Brain microvascular endothelial cell (primary cell): ENCODE data around the gene FEZF2.

Source experiments
- DNase-seq: peaks from one replicate; pipeline ENCODE4 v3.0.0-alpha.2; 2020
- H3K27ac ChIP-seq: fragments of 250-450 bp; sonication (Bioruptor Pico); 2 replicates; pipeline ENCODE4 v1.5.1; 2020; ENCODE audit warnings: mild to moderate bottlenecking, moderate library complexity
- H3K27me3 ChIP-seq: fragments of 250-450 bp; sonication (Bioruptor Pico); replicated peaks from 2 replicates; pipeline ENCODE4 v1.5.1; 2020; ENCODE audit warnings: mild to moderate bottlenecking
- H3K36me3 ChIP-seq: fragments of 250-450 bp; sonication (Bioruptor Pico); replicated peaks from 2 replicates; pipeline ENCODE4 v1.5.1; 2020; ENCODE audit warnings: mild to moderate bottlenecking
- H3K4me3 ChIP-seq: 2 replicates; pipeline ENCODE4 v1.5.1; 2011; ENCODE audit warnings: low read depth, mild to moderate bottlenecking, control low read depth, low read length, moderate library complexity
- in situ Hi-C: cut with HindIII; loops from 2 replicates; pipeline ENCODE4 v1.10.0; 2017; ENCODE audit warnings: low sequenced_read_pairs, low pct_ligation_motif_present
- TF ChIP-seq, protein P1 (sequence below): IDR thresholded peaks from 2 replicates; pipeline ENCODE4 v1.5.1; 2011; ENCODE audit warnings: low read depth, mild to moderate bottlenecking, moderate library complexity, low read length, control low read depth, inconsistent platforms; ENCODE audit errors: missing control alignments

FEZF2 gene

DNA sequence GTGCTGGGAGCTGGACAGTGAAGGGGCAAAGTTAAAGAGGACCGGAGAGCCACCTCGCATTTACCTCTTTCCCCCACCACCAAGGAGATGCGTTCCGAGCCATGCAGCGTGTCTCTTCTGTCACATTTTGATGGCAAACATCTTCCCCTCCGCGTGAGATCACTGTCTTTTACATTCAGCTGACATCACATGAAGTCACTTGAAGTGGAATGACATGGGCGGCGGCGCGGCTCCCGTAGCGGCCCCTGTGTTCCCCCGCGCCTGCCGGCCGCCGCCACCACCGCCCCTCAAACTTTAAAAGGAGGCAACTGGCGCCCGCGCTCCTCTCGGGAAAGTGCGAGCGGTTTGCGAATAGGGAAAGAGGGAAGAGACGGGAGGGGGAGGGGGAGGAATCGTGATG is at the start of gene FEZF2:
Gene FEZF2, minus strand, starts transcription at position 336 of the 400 bp plus-strand sequence. CDS start 682 bp downstream, outside the sequence.
- in situ Hi-C loops, result no loop called here
- H3K27me3 ChIP-seq, result peaks cover 94% of the 10 kb centered on the region
- no peak for DNase-seq
- peak within 1 kb of the TSS; percentile 20 for H3K4me3 ChIP-seq
- H3K27ac ChIP-seq, result no peak within 1 kb of the TSS
- no peaks in the 10 kb centered on the region for H3K36me3 ChIP-seq
- TF ChIP-seq, protein P1, sequence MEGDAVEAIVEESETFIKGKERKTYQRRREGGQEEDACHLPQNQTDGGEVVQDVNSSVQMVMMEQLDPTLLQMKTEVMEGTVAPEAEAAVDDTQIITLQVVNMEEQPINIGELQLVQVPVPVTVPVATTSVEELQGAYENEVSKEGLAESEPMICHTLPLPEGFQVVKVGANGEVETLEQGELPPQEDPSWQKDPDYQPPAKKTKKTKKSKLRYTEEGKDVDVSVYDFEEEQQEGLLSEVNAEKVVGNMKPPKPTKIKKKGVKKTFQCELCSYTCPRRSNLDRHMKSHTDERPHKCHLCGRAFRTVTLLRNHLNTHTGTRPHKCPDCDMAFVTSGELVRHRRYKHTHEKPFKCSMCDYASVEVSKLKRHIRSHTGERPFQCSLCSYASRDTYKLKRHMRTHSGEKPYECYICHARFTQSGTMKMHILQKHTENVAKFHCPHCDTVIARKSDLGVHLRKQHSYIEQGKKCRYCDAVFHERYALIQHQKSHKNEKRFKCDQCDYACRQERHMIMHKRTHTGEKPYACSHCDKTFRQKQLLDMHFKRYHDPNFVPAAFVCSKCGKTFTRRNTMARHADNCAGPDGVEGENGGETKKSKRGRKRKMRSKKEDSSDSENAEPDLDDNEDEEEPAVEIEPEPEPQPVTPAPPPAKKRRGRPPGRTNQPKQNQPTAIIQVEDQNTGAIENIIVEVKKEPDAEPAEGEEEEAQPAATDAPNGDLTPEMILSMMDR, result no peak

DNA sequence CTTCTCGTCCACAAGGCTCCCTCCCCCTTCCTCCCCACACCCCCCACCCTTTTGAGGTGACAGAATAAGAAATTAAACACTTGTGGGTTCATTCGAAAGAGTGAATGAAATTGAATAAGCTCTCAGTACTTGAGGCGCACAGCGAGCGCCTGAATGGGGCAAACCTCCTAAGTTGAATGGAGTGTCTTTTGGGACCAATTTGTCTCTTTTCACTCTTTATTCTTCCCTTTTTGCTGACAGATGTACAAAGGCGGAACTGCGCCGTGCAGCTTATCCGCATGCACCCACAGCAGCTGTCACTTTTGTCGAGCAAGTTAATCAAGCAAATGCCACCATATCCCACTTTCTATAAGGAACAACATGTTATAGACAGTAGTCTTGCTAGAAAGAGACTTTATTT is 47.9 kb upstream of the FEZF2 start:
- Histone ChIP-seq H3K27ac (no peak overlapping the region), H3K4me3 (no peak overlapping the region), H3K36me3 (no peaks in the 10 kb centered on the region), H3K27me3 (no peaks in the 10 kb centered on the region)
- TF ChIP-seq, protein P1, result no peak
- in situ Hi-C loops, result no loop called here
- no peak for DNase-seq

DNA sequence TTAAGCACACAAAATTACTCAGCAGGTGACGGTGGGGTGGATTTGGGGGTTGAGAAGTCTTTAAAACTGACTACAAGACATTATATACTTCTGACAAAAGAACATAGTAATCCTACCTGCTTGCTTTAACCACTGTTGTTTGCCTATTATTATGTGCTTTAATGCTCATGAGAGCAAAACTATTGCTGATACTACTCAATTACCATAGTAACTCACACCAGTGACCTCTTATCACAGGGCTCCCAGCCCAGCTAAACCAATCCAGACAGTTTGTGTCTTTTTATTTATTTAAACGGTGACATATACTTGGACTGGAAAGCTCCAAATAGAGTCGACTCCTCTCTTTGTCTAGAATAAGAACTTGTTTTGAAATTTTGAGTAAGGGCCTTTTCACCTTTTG is 42.8 kb upstream of the FEZF2 start:
- in situ Hi-C loops, result no loop called here
- Histone ChIP-seq H3K27me3 (no peaks in the 10 kb centered on the region), H3K27ac (no peak overlapping the region), H3K36me3 (no peaks in the 10 kb centered on the region), H3K4me3 (no peak overlapping the region)
- TF ChIP-seq, protein P1, result no peak
- no peak for DNase-seq

DNA sequence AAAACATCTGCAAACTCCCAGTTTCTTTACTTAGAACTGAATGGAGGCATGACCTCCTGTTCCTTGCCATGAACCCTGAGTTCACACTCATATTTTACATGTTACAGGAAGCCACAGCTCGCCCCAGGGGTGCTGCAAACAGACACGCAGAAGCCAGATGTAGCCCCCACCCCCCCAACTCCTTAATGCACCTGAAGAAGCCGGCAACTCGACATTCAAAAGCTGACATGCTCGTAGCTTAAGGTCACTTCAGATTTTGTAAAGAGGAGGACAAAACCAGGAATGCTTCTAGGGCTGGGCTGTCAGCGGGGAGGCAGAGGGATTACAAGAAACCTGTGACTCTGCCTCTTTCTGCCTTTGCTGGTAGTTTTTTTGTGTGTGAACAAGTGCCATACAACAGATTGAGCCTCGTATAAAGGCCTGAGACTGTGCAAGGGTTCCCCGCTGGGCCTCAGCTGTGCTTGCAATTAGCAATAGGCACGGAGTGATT is 42.0 kb upstream of the FEZF2 start:
- in situ Hi-C loops, result no loop called here
- Histone ChIP-seq H3K36me3 (no peaks in the 10 kb centered on the region), H3K27ac (no peak overlapping the region), H3K4me3 (no peak overlapping the region), H3K27me3 (no peaks in the 10 kb centered on the region)
- TF ChIP-seq, protein P1, result no peak
- DNase-seq, result no peak

DNA sequence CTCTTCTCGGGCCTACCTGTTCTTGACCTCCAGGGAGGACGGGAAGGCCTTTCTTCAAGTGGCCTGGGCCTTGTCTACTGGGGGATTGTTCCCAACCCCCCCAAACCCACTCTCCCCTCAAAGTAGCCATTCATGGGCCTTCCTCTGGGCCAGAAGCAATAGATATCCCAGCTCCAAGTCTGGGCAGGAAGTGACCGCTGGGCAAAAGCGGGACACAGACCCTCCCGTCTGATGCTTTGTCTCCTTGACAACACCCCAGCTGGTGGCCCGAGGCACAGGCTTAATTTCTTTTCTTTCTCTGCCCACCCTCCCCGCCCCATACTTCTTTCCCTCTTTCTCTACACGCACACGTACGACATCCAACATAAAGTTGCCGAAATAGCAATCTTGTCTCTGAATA is 41.4 kb upstream of the FEZF2 start:
- no peak for DNase-seq
- in situ Hi-C loops, result no loop called here
- TF ChIP-seq, protein P1, result no peak

DNA sequence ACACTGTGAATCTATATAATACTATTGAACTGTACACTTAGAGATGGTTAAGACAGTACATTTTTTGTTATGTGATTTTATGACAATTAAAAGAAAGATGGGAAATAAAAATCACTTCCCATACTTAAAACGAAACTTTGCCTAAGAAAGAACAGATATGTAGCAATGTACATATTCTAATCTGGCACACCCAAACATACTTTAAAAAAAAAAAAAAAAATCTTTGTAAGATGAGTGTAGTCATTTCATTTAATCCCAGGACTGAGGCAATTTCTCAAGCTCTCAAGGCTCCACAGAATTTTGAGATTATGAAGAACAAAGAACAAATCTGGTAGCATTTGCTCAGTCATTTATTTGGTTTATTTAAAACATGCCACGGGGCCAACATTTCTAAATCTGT is 40.3 kb upstream of the FEZF2 start:
- in situ Hi-C loops, result no loop called here
- H3K27me3 ChIP-seq, result no peaks in the 10 kb centered on the region
- TF ChIP-seq, protein P1, result no peak
- DNase-seq, result no peak
- no peak overlapping the region for H3K4me3 ChIP-seq
- no peaks in the 10 kb centered on the region for H3K36me3 ChIP-seq
- no peak overlapping the region for H3K27ac ChIP-seq

More for the DNA sequence above, 41.4 kb upstream of the FEZF2 start:
- no peaks in the 10 kb centered on the region for H3K27me3 ChIP-seq
- H3K4me3 ChIP-seq, result no peak overlapping the region
- no peak overlapping the region for H3K27ac ChIP-seq
- H3K36me3 ChIP-seq, result no peaks in the 10 kb centered on the region
